ENCODE data around the gene RPS8. TPM values are rescaled to one million over a fixed set of nuclear protein-coding genes. Genes with fewer than 3 reads are reported as not detected.

RPS8 gene
- total RNA-seq, 1 experiment from 2014 or later: 1,087 TPM

DNA sequence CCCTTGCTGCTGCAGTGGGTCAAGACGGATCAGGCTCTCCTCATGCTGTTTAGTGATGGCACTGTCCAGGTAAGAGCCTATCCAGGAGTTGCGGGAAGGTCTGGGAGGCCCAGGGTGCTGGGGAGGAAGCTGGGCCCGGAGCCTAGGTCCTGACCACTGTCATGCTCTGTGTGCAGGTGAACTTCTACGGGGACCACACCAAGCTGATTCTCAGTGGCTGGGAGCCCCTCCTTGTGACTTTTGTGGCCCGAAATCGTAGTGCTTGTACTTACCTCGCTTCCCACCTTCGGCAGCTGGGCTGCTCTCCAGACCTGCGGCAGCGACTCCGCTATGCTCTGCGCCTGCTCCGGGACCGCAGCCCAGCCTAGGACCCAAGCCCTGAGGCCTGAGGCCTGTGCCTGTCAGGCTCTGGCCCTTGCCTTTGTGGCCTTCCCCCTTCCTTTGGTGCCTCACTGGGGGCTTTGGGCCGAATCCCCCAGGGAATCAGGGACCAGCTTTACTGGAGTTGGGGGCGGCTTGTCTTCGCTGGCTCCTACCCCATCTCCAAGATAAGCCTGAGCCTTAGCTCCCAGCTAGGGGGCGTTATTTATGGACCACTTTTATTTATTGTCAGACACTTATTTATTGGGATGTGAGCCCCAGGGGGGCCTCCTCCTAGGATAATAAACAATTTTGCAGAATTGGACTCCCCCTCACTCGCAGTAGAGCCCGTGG lies 30.1 kb downstream of the RPS8 start:
- no peak overlapping the region for H3K4me3 ChIP-seq (ENCODE audit: low read depth in 2 of 2, low read length in 2 of 2)
- BruUV-seq (replicated peaks): no TSS peak
- H3K27ac ChIP-seq (ENCODE audit: low read length): no peak overlapping the region
- DNase-seq (ENCODE audit: low read depth, low spot score) (no peak), ATAC-seq (no peak)
- intact Hi-C loops (cut with micrococcal nuclease; ENCODE audit: unreplicated experiment) (no loop called here), in situ Hi-C loops (cut with HindIII; ENCODE audit: low pct_unique_long_range_greater_than_20kb, low sequenced_read_pairs) (no loop called here)
- H3K27me3 ChIP-seq (ENCODE audit: control insufficient read depth, insufficient read depth, low read length): no peaks in the 10 kb centered on the region
- ChIA-PET POLR2A (interaction anchor here (0.6 kb wide), 1 partner anchor 12 kb away, joined by 3 read pairs; no protein-coding TSS in a partner anchor), CTCF (no interaction called here)
- TF ChIP-seq, protein P1, sequence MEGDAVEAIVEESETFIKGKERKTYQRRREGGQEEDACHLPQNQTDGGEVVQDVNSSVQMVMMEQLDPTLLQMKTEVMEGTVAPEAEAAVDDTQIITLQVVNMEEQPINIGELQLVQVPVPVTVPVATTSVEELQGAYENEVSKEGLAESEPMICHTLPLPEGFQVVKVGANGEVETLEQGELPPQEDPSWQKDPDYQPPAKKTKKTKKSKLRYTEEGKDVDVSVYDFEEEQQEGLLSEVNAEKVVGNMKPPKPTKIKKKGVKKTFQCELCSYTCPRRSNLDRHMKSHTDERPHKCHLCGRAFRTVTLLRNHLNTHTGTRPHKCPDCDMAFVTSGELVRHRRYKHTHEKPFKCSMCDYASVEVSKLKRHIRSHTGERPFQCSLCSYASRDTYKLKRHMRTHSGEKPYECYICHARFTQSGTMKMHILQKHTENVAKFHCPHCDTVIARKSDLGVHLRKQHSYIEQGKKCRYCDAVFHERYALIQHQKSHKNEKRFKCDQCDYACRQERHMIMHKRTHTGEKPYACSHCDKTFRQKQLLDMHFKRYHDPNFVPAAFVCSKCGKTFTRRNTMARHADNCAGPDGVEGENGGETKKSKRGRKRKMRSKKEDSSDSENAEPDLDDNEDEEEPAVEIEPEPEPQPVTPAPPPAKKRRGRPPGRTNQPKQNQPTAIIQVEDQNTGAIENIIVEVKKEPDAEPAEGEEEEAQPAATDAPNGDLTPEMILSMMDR (IDR thresholded peaks at IDR 0.05): no peak
- TF ChIP-seq TCF7L2 (IDR thresholded peaks at IDR 0.05; ENCODE audit: low read depth, low read length) (no peak), SIN3A (IDR thresholded peaks at IDR 0.05; ENCODE audit: borderline replicate concordance, insufficient read depth, low read depth, low read length) (no peak), POLR2AphosphoS5 (IDR thresholded peaks at IDR 0.05; ENCODE audit: low read depth, low read length) (no peak)
- TF ChIP-seq, protein P2, sequence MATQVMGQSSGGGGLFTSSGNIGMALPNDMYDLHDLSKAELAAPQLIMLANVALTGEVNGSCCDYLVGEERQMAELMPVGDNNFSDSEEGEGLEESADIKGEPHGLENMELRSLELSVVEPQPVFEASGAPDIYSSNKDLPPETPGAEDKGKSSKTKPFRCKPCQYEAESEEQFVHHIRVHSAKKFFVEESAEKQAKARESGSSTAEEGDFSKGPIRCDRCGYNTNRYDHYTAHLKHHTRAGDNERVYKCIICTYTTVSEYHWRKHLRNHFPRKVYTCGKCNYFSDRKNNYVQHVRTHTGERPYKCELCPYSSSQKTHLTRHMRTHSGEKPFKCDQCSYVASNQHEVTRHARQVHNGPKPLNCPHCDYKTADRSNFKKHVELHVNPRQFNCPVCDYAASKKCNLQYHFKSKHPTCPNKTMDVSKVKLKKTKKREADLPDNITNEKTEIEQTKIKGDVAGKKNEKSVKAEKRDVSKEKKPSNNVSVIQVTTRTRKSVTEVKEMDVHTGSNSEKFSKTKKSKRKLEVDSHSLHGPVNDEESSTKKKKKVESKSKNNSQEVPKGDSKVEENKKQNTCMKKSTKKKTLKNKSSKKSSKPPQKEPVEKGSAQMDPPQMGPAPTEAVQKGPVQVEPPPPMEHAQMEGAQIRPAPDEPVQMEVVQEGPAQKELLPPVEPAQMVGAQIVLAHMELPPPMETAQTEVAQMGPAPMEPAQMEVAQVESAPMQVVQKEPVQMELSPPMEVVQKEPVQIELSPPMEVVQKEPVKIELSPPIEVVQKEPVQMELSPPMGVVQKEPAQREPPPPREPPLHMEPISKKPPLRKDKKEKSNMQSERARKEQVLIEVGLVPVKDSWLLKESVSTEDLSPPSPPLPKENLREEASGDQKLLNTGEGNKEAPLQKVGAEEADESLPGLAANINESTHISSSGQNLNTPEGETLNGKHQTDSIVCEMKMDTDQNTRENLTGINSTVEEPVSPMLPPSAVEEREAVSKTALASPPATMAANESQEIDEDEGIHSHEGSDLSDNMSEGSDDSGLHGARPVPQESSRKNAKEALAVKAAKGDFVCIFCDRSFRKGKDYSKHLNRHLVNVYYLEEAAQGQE (IDR thresholded peaks at IDR 0.05; ENCODE audit: insufficient read depth in 1 of 2, low read depth in 2 of 2, low read length in 1 of 2): no peak
- no peaks in the 10 kb centered on the region for H3K9me3 ChIP-seq (ENCODE audit: control insufficient read depth, insufficient read depth, low read depth, low read length)
- peaks cover 50% of the 10 kb centered on the region for H3K4me1 ChIP-seq (ENCODE audit: control insufficient read depth, insufficient read depth, low read length)
- no peaks in the 10 kb centered on the region; the same call in 1 of the 2 replicates for H3K36me3 ChIP-seq (ENCODE audit: control insufficient read depth, insufficient read depth, low read length)

DNA sequence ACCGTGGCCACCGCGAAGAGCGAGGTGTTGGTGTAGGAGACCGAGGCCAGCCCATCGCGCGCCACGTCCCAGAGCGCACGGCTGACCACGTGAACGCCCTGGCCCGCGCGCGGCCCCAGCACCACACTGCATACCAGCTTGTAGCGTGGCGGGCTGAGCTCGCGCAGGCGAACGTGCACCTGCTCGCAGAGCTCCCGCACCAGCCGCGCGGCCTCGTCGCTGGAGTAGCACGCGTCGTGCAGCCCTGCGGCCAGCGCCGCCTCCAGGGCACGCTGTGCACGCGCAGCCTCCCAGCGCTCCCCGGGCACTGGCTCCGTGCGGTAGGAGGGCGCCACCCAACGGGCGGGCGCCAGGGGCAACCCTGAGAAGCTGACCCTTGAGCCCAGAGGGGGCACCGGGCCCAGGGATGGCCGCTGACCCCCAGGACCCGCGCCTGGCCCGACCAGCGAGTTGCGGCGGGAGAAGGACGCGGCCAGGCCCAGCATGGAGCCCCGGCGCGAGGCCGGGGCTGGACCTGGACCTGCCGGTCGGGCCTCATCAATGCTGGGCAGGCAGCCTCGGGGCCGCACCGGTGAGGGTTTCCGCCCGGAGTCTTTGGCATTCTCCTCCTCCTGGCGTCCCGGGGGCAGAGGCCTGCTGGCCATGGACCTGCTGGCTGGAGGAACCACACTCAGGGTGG lies 30.8 kb downstream of the RPS8 start:
- H3K36me3 ChIP-seq (ENCODE audit: control insufficient read depth, insufficient read depth, low read length): no peaks in the 10 kb centered on the region
- intact Hi-C loops (cut with micrococcal nuclease; ENCODE audit: unreplicated experiment): no loop called here
- BruUV-seq (replicated peaks): no TSS peak
- in situ Hi-C loops (cut with HindIII; ENCODE audit: low pct_unique_long_range_greater_than_20kb, low sequenced_read_pairs): no loop called here
- no peaks in the 10 kb centered on the region for H3K27me3 ChIP-seq (ENCODE audit: control insufficient read depth, insufficient read depth, low read length)
- peaks cover 49% of the 10 kb centered on the region for H3K4me1 ChIP-seq (ENCODE audit: control insufficient read depth, insufficient read depth, low read length)
- H3K27ac ChIP-seq (ENCODE audit: low read length): peak overlapping the region; percentile 94
- CTCF ChIA-PET: no interaction called here
- POLR2A ChIA-PET: interaction anchor here (0.6 to 1.2 kb wide), 2 partner anchors 13 to 84 kb away, joined by 3 to 6 read pairs; no protein-coding TSS in a partner anchor
- no peak for DNase-seq (ENCODE audit: low read depth, low spot score)
- no peak for TF ChIP-seq POLR2AphosphoS5 (IDR thresholded peaks at IDR 0.05; ENCODE audit: low read depth, low read length)
- TF ChIP-seq, protein P1 (IDR thresholded peaks at IDR 0.05): no peak; the same call in 1 of the 2 replicates
- no peaks in the 10 kb centered on the region for H3K9me3 ChIP-seq (ENCODE audit: control insufficient read depth, insufficient read depth, low read depth, low read length)
- ATAC-seq: no peak
- H3K4me3 ChIP-seq (ENCODE audit: low read depth in 2 of 2, low read length in 2 of 2): no peak overlapping the region

Data from Panc1 (cell line).